COLO668 (cell line): ENCODE data around the gene FOCAD.
"Not testable (repeated sequence)": the region's sequence is repeated elsewhere in the genome, so short reads cannot be mapped to it uniquely, and the experiment has no call there.

ENCODE experiments used
- DNase-seq: peaks from one replicate; lab custom pipeline; 2025; ENCODE audit not compliant: unreplicated experiment; lab: John Stamatoyannopoulos, UW

Gene FOCAD

DNA sequence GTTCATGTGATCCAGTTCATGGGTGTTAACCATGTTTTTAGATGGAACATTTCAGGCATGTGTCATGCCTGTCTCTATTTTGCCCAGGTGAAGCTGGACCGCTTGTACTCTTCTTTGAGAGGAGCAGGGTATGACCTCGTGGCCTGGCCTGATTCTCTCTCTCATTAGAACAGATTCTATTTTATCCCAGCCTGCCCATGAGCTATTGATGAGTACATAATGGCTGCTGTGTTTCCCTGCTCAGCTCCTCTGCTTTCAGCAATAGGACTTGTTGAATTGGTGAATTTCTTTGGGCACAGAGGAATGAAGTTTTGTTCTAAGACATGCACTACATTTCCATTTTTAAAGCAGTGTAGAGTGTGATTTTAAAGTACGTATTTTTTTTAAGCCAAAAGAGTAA, 261.2 kb downstream of the FOCAD start:
- DNase-seq: no peak

DNA sequence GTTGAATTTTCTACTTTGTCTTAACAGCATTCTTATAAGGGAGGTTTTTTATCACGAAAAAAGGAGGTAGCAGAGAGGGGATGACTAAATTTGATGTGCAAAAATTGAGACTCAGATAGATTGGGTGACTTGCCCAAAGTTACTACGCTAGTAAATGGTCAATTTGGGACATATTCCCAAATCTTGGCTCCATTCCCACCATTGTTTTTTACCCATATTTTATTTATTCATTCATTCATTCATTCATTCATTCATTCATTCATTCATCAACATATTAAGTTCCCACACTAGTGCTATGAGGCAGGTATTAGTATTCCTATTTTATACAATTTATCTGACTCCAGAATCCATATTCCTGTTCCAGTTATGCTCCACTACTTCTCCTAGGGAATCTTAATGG, 261.8 kb downstream of the FOCAD start:
- DNase-seq: no peak

DNA sequence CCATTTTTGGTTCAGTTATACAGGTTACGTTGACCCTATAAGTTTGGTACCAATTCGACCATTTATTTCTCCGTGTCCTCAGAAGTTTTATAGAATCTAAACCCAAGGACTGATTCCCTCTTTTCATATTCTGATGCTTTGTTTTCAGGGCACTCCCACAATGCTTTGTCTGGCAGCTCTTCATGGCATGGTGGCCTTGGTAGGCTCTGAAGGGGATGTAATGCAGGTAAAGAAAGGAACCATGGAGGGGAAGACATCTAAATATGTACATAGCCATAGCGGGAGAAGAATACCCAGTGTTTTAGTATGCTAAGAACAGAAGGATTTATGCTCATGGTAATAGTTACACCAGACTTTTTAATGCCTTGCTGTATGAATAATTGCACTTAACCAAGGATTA, 264.6 kb downstream of the FOCAD start:
- DNase-seq: no peak

DNA sequence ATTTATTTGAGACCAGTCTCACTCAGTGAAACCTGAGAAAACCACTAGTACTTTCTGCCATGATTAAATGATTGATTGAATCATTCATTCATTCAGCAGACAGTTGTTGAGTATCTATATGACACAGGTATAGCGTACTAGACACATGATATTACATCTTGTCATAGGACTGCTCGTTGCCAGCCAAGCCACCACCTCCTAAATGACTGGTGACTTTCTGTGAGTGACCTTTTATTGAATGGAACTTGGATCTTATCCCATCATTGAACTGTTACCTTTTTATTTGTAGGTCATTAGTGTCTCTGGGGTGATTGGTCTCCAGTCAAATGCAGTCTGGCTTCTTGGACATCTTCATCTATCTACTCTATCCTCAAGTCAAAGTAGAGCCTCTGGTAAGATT, 266.6 kb downstream of the FOCAD start:
- DNase-seq: no peak

GRCh38 chr9:20962536-20963225, 278.6 kb downstream of the FOCAD start:
- no peak for DNase-seq

GRCh38 chr9:20972684-20973083, 288.6 kb downstream of the FOCAD start:
- no peak for DNase-seq

GRCh38 chr9:20973246-20973947, 289.3 kb downstream of the FOCAD start:
- not testable (repeated sequence) for DNase-seq

GRCh38 chr9:20974191-20974938, 290.3 kb downstream of the FOCAD start:
- not testable (repeated sequence) for DNase-seq

- no peak for DNase-seq
These were observed 294.2 kb downstream of the FOCAD start for GRCh38 chr9:20978249-20978648.

DNA sequence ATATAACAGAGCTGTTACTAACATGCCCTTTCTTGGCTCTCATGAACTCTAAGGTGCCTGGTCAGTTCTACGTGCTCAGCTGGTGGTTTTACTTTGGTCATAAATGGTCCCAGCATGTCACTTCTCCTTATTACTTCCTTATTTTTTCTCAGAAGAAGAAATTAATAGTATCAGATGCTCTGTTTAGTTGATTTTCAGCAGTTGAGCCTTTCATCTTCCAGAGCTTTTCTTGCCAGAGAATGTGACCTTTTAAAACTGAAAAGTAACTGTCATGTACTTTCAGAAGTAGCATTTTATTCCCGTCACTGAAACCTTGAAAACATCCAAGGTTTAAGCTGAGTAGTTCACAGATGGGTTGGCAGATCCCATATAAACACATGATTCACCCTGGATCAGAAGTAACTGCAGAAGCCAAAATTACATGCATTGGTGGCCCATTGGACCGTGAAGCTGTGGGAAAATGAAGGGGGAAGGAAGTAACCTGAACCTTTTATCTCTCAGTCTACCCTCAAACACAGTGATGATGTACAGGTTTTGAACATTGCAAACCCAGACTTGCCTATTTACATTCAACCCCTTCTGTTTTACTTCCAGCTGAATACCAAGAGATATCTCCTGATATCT, 296.9 kb downstream of the FOCAD start:
- no peak for DNase-seq

- DNase-seq: no peak
These were observed 297.4 kb downstream of the FOCAD start for GRCh38 chr9:20981486-20981885.

DNA sequence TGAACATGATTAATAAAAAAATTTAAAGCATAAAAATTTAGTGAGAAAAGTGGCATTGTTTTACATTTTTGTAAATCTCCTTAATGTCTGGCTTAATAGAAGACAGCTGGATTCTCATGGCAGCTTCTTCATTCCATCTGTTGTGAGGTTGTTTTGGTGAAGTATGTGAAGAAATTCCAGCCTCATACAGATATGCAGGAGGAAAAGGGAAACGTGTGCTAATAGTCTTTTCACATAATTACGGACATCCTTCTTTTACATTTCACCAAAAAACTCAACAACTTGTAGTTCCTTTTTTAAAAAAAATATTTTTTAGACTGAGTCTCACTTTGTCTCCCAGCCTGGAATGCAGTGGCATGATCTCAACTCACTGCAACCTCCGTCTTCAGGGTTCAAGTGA, 300.4 kb downstream of the FOCAD start:
- DNase-seq: no peak

- no peak for DNase-seq
These were observed 302.0 kb downstream of the FOCAD start for GRCh38 chr9:20985851-20986600.

DNA sequence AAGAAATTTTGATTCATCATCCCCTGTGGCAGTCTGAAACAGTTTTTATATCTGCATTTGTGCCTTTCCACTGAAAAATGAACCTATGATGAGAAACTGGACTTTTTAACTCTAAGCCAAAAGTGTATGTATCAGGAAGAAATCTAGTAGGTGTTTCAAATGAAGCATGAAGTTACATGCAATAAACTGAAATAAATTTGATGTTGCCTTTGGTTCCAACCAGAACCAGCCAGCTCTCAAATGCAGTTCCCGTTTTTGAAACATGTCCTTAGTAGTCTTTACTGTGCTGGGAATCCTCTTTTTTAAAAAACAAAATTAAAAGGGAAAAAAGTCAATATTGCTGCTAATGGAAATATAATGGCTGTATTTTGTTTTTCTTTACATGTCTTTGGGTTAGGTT, 303.5 kb downstream of the FOCAD start:
- no peak for DNase-seq

GRCh38 chr9:20988061-20988460, 304.0 kb downstream of the FOCAD start:
- DNase-seq: no peak

DNA sequence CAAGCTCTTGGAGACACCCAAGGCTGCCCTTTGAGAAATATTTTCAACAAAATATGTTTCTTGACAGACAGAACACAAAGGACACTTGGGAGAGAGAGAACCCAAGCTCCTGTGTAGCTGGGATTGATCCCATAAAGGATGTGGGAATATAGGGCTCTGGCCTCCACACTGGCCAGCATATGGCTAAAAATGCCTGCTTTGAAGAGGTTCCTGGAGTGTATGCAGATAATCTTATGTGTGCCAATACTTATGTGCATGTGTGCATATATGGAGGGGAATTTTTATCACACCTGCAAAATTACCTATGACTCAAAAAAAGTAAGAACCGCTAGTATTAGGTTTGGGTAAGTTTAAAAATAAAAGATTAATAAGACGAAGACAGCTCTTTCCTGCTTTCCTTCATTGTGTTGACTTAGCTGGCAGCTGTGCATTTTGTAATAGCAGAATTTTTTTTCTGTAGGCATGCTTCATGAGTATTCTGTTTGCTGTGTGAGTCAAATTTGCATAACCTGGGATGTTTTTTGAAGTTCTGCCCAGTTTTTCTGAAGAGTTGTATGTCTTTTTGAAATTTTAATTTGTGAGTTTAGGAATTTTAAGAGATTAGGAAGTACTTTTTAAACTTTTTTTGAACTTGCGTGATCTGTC, 304.7 kb downstream of the FOCAD start:
- DNase-seq: no peak

DNA sequence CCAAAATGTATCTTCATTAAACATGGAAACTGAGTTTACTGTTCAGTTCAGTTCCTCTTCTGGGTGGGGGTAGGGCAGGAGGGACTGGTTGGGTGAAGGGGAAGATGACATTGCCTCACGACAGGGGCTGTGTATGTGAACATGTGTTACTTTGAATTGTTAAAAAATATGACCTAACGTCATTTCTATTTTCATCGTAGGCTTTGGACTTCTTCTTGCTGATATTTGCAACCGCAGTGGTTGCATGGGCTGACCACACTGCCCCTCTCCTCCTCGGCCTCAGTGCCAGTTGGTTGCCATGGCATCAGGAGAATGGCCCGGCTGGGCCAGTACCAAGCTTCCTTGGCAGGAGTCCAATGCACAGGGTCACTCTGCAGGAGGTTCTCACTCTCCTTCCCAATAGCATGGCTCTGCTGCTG, 305.9 kb downstream of the FOCAD start:
- no peak for DNase-seq

GRCh38 chr9:20990867-20991266, 306.8 kb downstream of the FOCAD start:
- DNase-seq: no peak

GRCh38 chr9:20994486-20994885, 310.4 kb downstream of the FOCAD start:
- no peak for DNase-seq

DNA sequence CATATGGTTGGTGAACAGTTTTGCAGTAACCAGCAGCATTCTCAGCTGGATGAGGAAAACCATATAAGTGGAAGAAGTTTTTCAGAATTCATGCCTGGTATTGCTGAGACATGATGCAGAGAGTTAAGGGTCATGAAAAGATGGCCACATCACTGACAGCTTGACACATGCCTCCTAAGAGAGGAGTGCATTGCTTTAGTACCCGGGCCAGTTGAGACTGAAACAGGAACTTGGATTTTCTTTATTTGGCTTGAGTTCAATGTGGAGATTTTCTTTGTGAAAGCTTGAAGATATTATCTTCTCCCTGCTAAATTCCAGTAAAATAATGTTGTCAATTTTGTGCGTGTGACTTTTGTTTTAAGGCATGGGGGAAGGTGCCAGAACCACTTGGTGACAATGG, 311.6 kb downstream of the FOCAD start:
- no peak for DNase-seq
